K562 (cell line): ENCODE measurements around the gene TPK1. TPM values are rescaled to one million over a fixed set of nuclear protein-coding genes. Genes with fewer than 3 reads are reported as not detected.

Source experiments
- ATAC-seq: fragments of 200-7000 bp; cut with Tn5 transposase; 3 replicates; pipeline ENCODE4 v1.9.1; 2020; ENCODE audit warnings: moderate library complexity
- BruUV-seq: library from RNA; stranded (reverse); fragments of 400-500 nt; replicated peaks from 2 replicates; lab custom pipeline; 2021; lab: Mats Ljungman, UMichigan
- CTCF ChIA-PET: fragments of 300-600 bp; formaldehyde crosslinking; extraction: SDS; loops from one replicate; lab custom pipeline; 2021; ENCODE audit warnings: low intra/inter-chr PET ratio; lab: Yijun Ruan, JAX
- POLR2A ChIA-PET: fragments of 300-600, 350-650 bp; sonication (Branson Sonifier 250); formaldehyde crosslinking; extraction: SDS; loops from one replicate; lab custom pipeline; 2021; ENCODE audit warnings: antibody characterized with exemption, inconsistent platforms; lab: Yijun Ruan, JAX
- DNase-seq, 4 experiments: peaks; one replicate each; pipeline versions ENCODE4 v3.0.0 to v3.0.0-alpha.2; 2011 to 2018; ENCODE audit warnings: low spot score in 3 of 4, mixed read lengths in 3 of 4; ENCODE audit errors: extremely low read depth in 1 of 4
- FAIRE-seq: peaks from 2 replicates; lab custom pipeline; 2011; peaks lifted over from hg19 to GRCh38; lab: Jason Lieb, UNC
- H2AFZ ChIP-seq: 2 replicates; pipeline ENCODE4 v1.6.0; 2011; ENCODE audit warnings: low read depth, low read length, control low read depth, inconsistent platforms
- H3K27ac ChIP-seq: fragments of 200-600 bp; 3 replicates; pipeline ENCODE4 v1.8.0; 2011; ENCODE audit warnings: low read depth, mild to moderate bottlenecking, control low read depth, inconsistent platforms, low read length, moderate library complexity, mixed read lengths; ENCODE audit errors: extremely low read depth
- H3K27me3 ChIP-seq, 2 experiments: fragments of 300-600 bp in 1 of 2; 2 replicates in 1 of 2; 3 replicates in 1 of 2; pipeline versions ENCODE4 v1.6.0 to v1.8.0; 2011; ENCODE audit warnings: inconsistent platforms in 2 of 2, low read length in 2 of 2, mild to moderate bottlenecking in 1 of 2, mixed read lengths in 1 of 2, moderate library complexity in 1 of 2; ENCODE audit not compliant: control insufficient read depth in 2 of 2, insufficient read depth in 2 of 2
- H3K36me3 ChIP-seq: fragments of 300-600 bp; 3 replicates; pipeline ENCODE4 v1.8.0; 2011; ENCODE audit warnings: mild to moderate bottlenecking, low read length, inconsistent platforms; ENCODE audit not compliant: control insufficient read depth, insufficient read depth
- H3K4me1 ChIP-seq, 2 experiments: fragments of 200-600 bp in 1 of 2; replicated peaks in 1 of 2; 2 replicates in 1 of 2; 3 replicates in 1 of 2; pipeline versions ENCODE4 v1.5.1 to v1.8.0; 2011; ENCODE audit warnings: inconsistent platforms in 2 of 2, low read length in 2 of 2, mild to moderate bottlenecking in 1 of 2, mixed read lengths in 1 of 2, moderate library complexity in 1 of 2; ENCODE audit not compliant: control insufficient read depth in 2 of 2, insufficient read depth in 2 of 2
- H3K4me2 ChIP-seq: 2 replicates; pipeline ENCODE4 v1.6.1; 2011; ENCODE audit warnings: low read length, control low read depth, inconsistent platforms, mixed read lengths; ENCODE audit not compliant: insufficient read depth
- H3K4me3 ChIP-seq: fragments of 200-600 bp; sonication (generic), shearing (Covaris generic); 2 replicates; pipeline ENCODE4 v1.5.1; 2016; ENCODE audit warnings: control low read depth, inconsistent platforms
- H3K79me2 ChIP-seq: fragments of 200-600 bp; 3 replicates; pipeline ENCODE4 v1.8.0; 2011; ENCODE audit warnings: low read length, inconsistent platforms; ENCODE audit not compliant: control insufficient read depth, insufficient read depth
- H3K9ac ChIP-seq, 2 experiments: 2 replicates each; pipeline versions ENCODE4 v1.6.0 to v1.6.1; 2011; ENCODE audit warnings: low read depth in 2 of 2, low read length in 2 of 2, control low read depth in 1 of 2, inconsistent platforms in 1 of 2, mild to moderate bottlenecking in 1 of 2, mixed read lengths in 1 of 2; ENCODE audit not compliant: insufficient read depth in 1 of 2
- H3K9me1 ChIP-seq: one replicate; pipeline ENCODE4 v1.6.0; 2011; ENCODE audit warnings: inconsistent platforms, mild to moderate bottlenecking, low read length, moderate library complexity; ENCODE audit not compliant: control insufficient read depth, insufficient read depth
- H3K9me3 ChIP-seq: replicated peaks from 2 replicates; pipeline ENCODE4 v1.5.1; 2011; ENCODE audit warnings: low read depth, low read length, inconsistent platforms; ENCODE audit not compliant: control insufficient read depth, insufficient read depth
- H4K20me1 ChIP-seq: replicated peaks from 2 replicates; pipeline ENCODE4 v1.6.1; 2011; ENCODE audit warnings: low read length, inconsistent platforms, mixed read lengths; ENCODE audit not compliant: control insufficient read depth, insufficient read depth
- ADNP ChIP-seq: fragments of 200-800 bp; sonication (Bioruptor generic); IDR thresholded peaks from 2 replicates; pipeline ENCODE4 v1.6.1; 2016; ENCODE audit warnings: missing genetic modification characterization, missing compliant biosample characterization
- BRD4 ChIP-seq: fragments of 200-600 bp; sonication (generic); IDR thresholded peaks from 2 replicates; pipeline ENCODE4 v1.6.1; 2017; ENCODE audit warnings: inconsistent platforms
- CEBPG ChIP-seq, 3 experiments: fragments of 200-800 bp in 1 of 3; sonication (Bioruptor generic) in 1 of 3; sonication (generic) in 1 of 3; formaldehyde crosslinking in 1 of 3; IDR thresholded peaks in 2 of 3; conservative IDR thresholded peaks in 1 of 3; 2 replicates each; pipeline versions ENCODE4 v1.6.1 to v1.8.0; 2016 to 2022; ENCODE audit warnings: missing compliant biosample characterization in 2 of 3, missing genetic modification characterization in 2 of 3, mild to moderate bottlenecking in 1 of 3, missing genetic modification reagents in 1 of 3
- CREM ChIP-seq: IDR thresholded peaks from 2 replicates; pipeline ENCODE4 v1.6.1; 2014; ENCODE audit warnings: antibody characterized with exemption, low read depth
- FOXO4 ChIP-seq: fragments of 450-650 bp; formaldehyde crosslinking; IDR thresholded peaks from 2 replicates; pipeline ENCODE4 v1.4.0; 2020; ENCODE audit warnings: mild to moderate bottlenecking, moderate library complexity
- HMG20B ChIP-seq: fragments of 250-450 bp; sonication (Bioruptor Pico); IDR thresholded peaks from 2 replicates; pipeline ENCODE4 v1.5.0; 2021; ENCODE audit warnings: mild to moderate bottlenecking
- MCM3 ChIP-seq: fragments of 450-650 bp; IDR thresholded peaks from 2 replicates; pipeline ENCODE4 v1.6.1; 2016
- MTA2 ChIP-seq: fragments of 450-650 bp; IDR thresholded peaks from 2 replicates; pipeline ENCODE4 v1.6.1; 2016; ENCODE audit warnings: low read depth
- PRMT5 ChIP-seq: sonication (generic); formaldehyde crosslinking; IDR thresholded peaks from 2 replicates; pipeline ENCODE4 v1.5.0; 2020; ENCODE audit warnings: missing genetic modification reagents
- RBM15 ChIP-seq: fragments of 200-400 bp; formaldehyde crosslinking; IDR thresholded peaks from 2 replicates; pipeline ENCODE4 v1.6.1; 2018; ENCODE audit warnings: mild to moderate bottlenecking, low read length, moderate library complexity; ENCODE audit not compliant: insufficient read depth
- SFPQ ChIP-seq: fragments of 200-400 bp; formaldehyde crosslinking; IDR thresholded peaks from 2 replicates; pipeline ENCODE4 v1.6.1; 2017; ENCODE audit warnings: mild to moderate bottlenecking, low read depth, low read length, moderate library complexity
- SNRNP70 ChIP-seq: fragments of 200-400 bp; formaldehyde crosslinking; optimal IDR thresholded peaks from 2 replicates; pipeline ENCODE3; 2017; ENCODE audit warnings: low read depth, low read length
- TRIM28 ChIP-seq: fragments of 450-650 bp; IDR thresholded peaks from 2 replicates; pipeline ENCODE4 v1.6.1; 2017
- ZNF184 ChIP-seq: sonication (generic); formaldehyde crosslinking; IDR thresholded peaks from 2 replicates; pipeline ENCODE4 v1.5.0; 2020; ENCODE audit warnings: missing genetic modification reagents
- ZNF197 ChIP-seq: fragments of 200-800 bp; sonication (Bioruptor generic); IDR thresholded peaks from 2 replicates; pipeline ENCODE4 v1.6.1; 2016; ENCODE audit warnings: low read depth, missing genetic modification characterization, missing compliant biosample characterization
- ZNF232 ChIP-seq: sonication (generic); formaldehyde crosslinking; IDR thresholded peaks from 2 replicates; pipeline ENCODE4 v1.8.0; 2022; ENCODE audit warnings: mild to moderate bottlenecking, missing genetic modification reagents
- ZNF764 ChIP-seq: fragments of 250-450 bp; sonication (Bioruptor Pico); IDR thresholded peaks from 2 replicates; pipeline ENCODE4 v1.4.0; 2020; ENCODE audit warnings: low read depth, mild to moderate bottlenecking, moderate library complexity
- WGBS: fragments of 100-300 bp; shearing (Covaris generic); methylation state at CpG from one replicate; pipeline ENCODE4 v1.1.6; 2016; ENCODE audit warnings: low coverage, mixed read lengths; ENCODE audit not compliant: insufficient coverage; ENCODE audit errors: missing lambda C conversion rate; 5-methylcytosine and 5-hydroxymethylcytosine counted together
- in situ Hi-C: fragments of 300-500 bp; cut with MboI; formaldehyde crosslinking; loops from 4 replicates; pipeline ENCODE4 v1.15.0; 2018; ENCODE audit warnings: inconsistent platforms, mixed read lengths
- intact Hi-C: fragments of 100-400 bp; cut with micrococcal nuclease; formaldehyde crosslinking; loops from 2 replicates; pipeline ENCODE4 v1.14.2; 2022
- polyA plus RNA-seq, 8 experiments: library from polyadenylated mRNA; depleted of rRNA in 4 of 8; stranded (reverse) in 5 of 8; unstranded in 3 of 8; fragments of >200 nt; fragmentation: Nextera tagmentation in 2 of 8; fragmentation: Illumina TruSeq in 1 of 8; extraction: Ambion mirVana in 2 of 8; extraction: Trizol in 1 of 8; gene quantifications; 2 replicates each; pipeline versions ENCODE4 v1.2.1 to v1.2.3, GENCODE V29; 2011 to 2014; ENCODE audit warnings: inconsistent platforms in 1 of 8, missing spikeins in 1 of 8
- total RNA-seq, 7 experiments: library from RNA; depleted of rRNA in 6 of 7; stranded (reverse); fragments of >200 nt in 6 of 7; fragmentation: Illumina TruSeq in 2 of 7; extraction: Trizol in 2 of 7; gene quantifications; 2 replicates each; pipeline versions ENCODE4 v1.2.1 to v1.2.3, GENCODE V29; 2011 to 2021; ENCODE audit warnings: low replicate concordance in 1 of 7

The TPK1 gene
- total and polyA plus RNA-seq, 9 of the 15 experiments (the other 6 are each of a cell fraction or from before 2014, with no cell fraction given), result 5.1 to 16.2 (median 9.2) TPM

GRCh38 chr7:144785521-144785920, 50.3 kb downstream of the TPK1 start:
- H2AFZ ChIP-seq, result no peak overlapping the region
- H3K4me3 ChIP-seq, result no peak overlapping the region
- no peak overlapping the region for H3K4me2 ChIP-seq
- no peak overlapping the region for H3K9ac ChIP-seq
- no peaks in the 10 kb centered on the region for H3K9me3 ChIP-seq
- CTCF ChIA-PET, result no interaction called here
- intact Hi-C loops (no loop called here), in situ Hi-C loops (no loop called here)
- TF ChIP-seq TRIM28 (no peak), ZNF764 (CRISPR knock-in tag) (no peak), FOXO4 (CRISPR knock-in tag) (no peak), SFPQ (no peak), HMG20B (CRISPR knock-in tag) (no peak), PRMT5 (CRISPR knock-in tag) (no peak), SNRNP70 (no peak), ADNP (tag) (no peak), MTA2 (no peak), CEBPG (CRISPR knock-in tag; IDR thresholded peaks at IDR 0.05) (no peak), CEBPG (tag; conservative IDR thresholded peaks at IDR 0.05 in 1 of 2, IDR thresholded peaks at IDR 0.05 in 1 of 2) (no peak), CREM (no peak), ZNF197 (CRISPR knock-in tag) (no peak), MCM3 (no peak), ZNF184 (CRISPR knock-in tag) (no peak), BRD4 (no peak), RBM15 (no peak), ZNF232 (CRISPR knock-in tag) (no peak)
- TF ChIP-seq, all 486 proteins: peak for 0
- DNase-seq (no peak), ATAC-seq (no peak), FAIRE-seq (no peak)
- POLR2A ChIA-PET, result interaction anchor here (0.7 kb wide), 1 partner anchor 59 kb away, joined by 3 read pairs; no protein-coding TSS in a partner anchor
- H3K27ac ChIP-seq, result no peak overlapping the region
- 0% methylated on average over 1 of the region's 1 CpG for WGBS
- BruUV-seq, result no TSS peak
- H3K9me1 ChIP-seq, result no peaks in the 10 kb centered on the region
- no peaks in the 10 kb centered on the region for H4K20me1 ChIP-seq
- no peaks in the 10 kb centered on the region for H3K27me3 ChIP-seq
- no peaks in the 10 kb centered on the region for H3K4me1 ChIP-seq
- H3K79me2 ChIP-seq, result no peaks in the 10 kb centered on the region
- no peaks in the 10 kb centered on the region for H3K36me3 ChIP-seq
